HEK293 (cell line): Measurements from ENCODE around the gene NFYB.

Source experiments
- FEZF1 ChIP-seq: fragments of 450-650 bp; formaldehyde crosslinking; IDR thresholded peaks from 2 replicates; pipeline ENCODE4 v1.5.1; 2016; ENCODE audit warnings: missing biosample characterization, missing genetic modification characterization
- GLI4 ChIP-seq: fragments of 450-650 bp; formaldehyde crosslinking; IDR thresholded peaks from 2 replicates; pipeline ENCODE4 v1.5.1; 2016; ENCODE audit warnings: missing biosample characterization, missing genetic modification characterization
- ZNF354C ChIP-seq: fragments of 450-650 bp; formaldehyde crosslinking; IDR thresholded peaks from 2 replicates; pipeline ENCODE4 v1.5.1; 2016; ENCODE audit warnings: missing biosample characterization, missing genetic modification characterization, low read depth, borderline replicate concordance
- TF ChIP-seq, protein P1 (sequence below): fragments of 450-650 bp; formaldehyde crosslinking; IDR thresholded peaks from 2 replicates; pipeline ENCODE4 v1.5.1; 2016; ENCODE audit warnings: missing biosample characterization, missing genetic modification characterization

DNA sequence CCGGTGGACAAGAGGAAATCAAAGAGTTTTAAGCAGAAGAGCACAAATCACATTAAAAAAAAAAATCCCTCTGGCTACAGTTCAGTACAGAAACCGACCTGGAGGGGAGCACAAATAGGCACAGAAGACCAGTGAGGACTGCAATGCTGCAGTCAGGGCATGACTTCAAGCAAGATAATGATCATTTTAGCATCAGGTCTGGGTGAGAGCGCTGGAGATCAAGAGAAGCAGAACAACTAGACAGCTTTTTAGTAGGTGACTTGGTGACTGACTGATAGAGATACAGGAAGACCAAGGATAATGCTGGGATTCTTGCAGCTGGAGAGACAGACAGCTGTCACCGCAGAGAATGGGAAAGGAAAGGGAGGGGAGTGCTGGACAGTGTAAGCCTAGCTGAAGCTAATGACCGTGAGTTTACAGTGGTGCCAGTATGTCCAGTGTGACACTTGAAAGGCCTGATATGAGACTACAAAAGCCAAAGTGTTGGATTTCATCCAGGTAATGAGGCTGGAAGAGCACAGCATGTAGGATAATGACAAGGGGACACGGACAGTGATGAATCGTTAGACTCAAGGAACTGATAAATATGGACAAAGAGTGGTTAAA lies 5.6 kb downstream of the NFYB start:
- no peak for TF ChIP-seq GLI4
- TF ChIP-seq, protein P1, sequence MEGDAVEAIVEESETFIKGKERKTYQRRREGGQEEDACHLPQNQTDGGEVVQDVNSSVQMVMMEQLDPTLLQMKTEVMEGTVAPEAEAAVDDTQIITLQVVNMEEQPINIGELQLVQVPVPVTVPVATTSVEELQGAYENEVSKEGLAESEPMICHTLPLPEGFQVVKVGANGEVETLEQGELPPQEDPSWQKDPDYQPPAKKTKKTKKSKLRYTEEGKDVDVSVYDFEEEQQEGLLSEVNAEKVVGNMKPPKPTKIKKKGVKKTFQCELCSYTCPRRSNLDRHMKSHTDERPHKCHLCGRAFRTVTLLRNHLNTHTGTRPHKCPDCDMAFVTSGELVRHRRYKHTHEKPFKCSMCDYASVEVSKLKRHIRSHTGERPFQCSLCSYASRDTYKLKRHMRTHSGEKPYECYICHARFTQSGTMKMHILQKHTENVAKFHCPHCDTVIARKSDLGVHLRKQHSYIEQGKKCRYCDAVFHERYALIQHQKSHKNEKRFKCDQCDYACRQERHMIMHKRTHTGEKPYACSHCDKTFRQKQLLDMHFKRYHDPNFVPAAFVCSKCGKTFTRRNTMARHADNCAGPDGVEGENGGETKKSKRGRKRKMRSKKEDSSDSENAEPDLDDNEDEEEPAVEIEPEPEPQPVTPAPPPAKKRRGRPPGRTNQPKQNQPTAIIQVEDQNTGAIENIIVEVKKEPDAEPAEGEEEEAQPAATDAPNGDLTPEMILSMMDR (tag by site-specific recombination): no peak
- TF ChIP-seq FEZF1 (tag by site-specific recombination): 0 out of 2 replicates have a peak, but pooled peaks have one; percentile 32
- TF ChIP-seq ZNF354C: no peak
